Common myeloid progenitor, CD34-positive (primary cell): Measurements from ENCODE around the gene ZNF554.

Experiments
- CTCF ChIA-PET: fragments of 350-600 bp; sonication (Branson Sonifier 250); formaldehyde crosslinking; loops from one replicate; lab custom pipeline; 2021; ENCODE audit warnings: antibody characterized with exemption; lab: Charles Lee
- POLR2A ChIA-PET: fragments of 350-600 bp; sonication (Branson Sonifier 250); formaldehyde crosslinking; loops from one replicate; lab custom pipeline; 2021; ENCODE audit warnings: antibody characterized with exemption; lab: Charles Lee
- DNase-seq, 3 donors: peaks; one replicate each; pipeline versions ENCODE4 v3.0.0 to v3.0.0-alpha.2; 2013
- H3K27ac ChIP-seq, 2 experiments: 1 replicate in 1 of 2; 2 replicates in 1 of 2; pipeline ENCODE4 v1.7.0; 2013; ENCODE audit warnings: inconsistent platforms in 2 of 2, low read length in 2 of 2, mild to moderate bottlenecking in 2 of 2, low read depth in 1 of 2, moderate library complexity in 1 of 2; ENCODE audit not compliant: severe bottlenecking in 2 of 2, insufficient read depth in 1 of 2, poor library complexity in 1 of 2
- H3K27me3 ChIP-seq, 5 experiments: replicated peaks in 2 of 5; 1 replicate in 3 of 5; 2 replicates in 2 of 5; pipeline versions ENCODE4 v1.6.1 to v1.7.0; 2013; ENCODE audit warnings: low read length in 4 of 5, mild to moderate bottlenecking in 2 of 5, moderate library complexity in 2 of 5, inconsistent platforms in 1 of 5; ENCODE audit not compliant: insufficient read depth in 5 of 5, control insufficient read depth in 4 of 5
- H3K36me3 ChIP-seq, 4 experiments: 1 replicate in 2 of 4; 2 replicates in 2 of 4; pipeline versions ENCODE4 v1.6.1 to v1.7.0; 2013; ENCODE audit warnings: low read length in 3 of 4, control low read depth in 1 of 4, mild to moderate bottlenecking in 1 of 4; ENCODE audit not compliant: control insufficient read depth in 4 of 4, insufficient read depth in 4 of 4
- H3K4me1 ChIP-seq, 4 experiments: 1 replicate in 3 of 4; 2 replicates in 1 of 4; pipeline versions ENCODE4 v1.6.1 to v1.7.1; 2013; ENCODE audit warnings: low read length in 3 of 4, mild to moderate bottlenecking in 3 of 4, control low read depth in 1 of 4, inconsistent platforms in 1 of 4, moderate library complexity in 1 of 4; ENCODE audit not compliant: control insufficient read depth in 4 of 4, insufficient read depth in 4 of 4; ENCODE audit errors: control extremely low read depth in 1 of 4
- H3K4me3 ChIP-seq, 7 experiments: 1 replicate in 4 of 7; 2 replicates in 3 of 7; pipeline versions ENCODE4 v1.5.1 to v1.7.0; 2013; ENCODE audit warnings: mild to moderate bottlenecking in 7 of 7, low read length in 6 of 7, moderate library complexity in 6 of 7, inconsistent platforms in 2 of 7, low read depth in 2 of 7, control low read depth in 1 of 7; ENCODE audit not compliant: insufficient read depth in 4 of 7, control insufficient read depth in 1 of 7; ENCODE audit errors: extremely low read depth in 1 of 7
- H3K9me3 ChIP-seq, 5 experiments: 1 replicate in 4 of 5; 2 replicates in 1 of 5; pipeline versions ENCODE4 v1.6.1 to v1.7.1; 2013; ENCODE audit warnings: low read length in 4 of 5, mild to moderate bottlenecking in 2 of 5, inconsistent platforms in 1 of 5, low read depth in 1 of 5, moderate library complexity in 1 of 5; ENCODE audit not compliant: control insufficient read depth in 4 of 5, insufficient read depth in 2 of 5; ENCODE audit errors: control extremely low read depth in 1 of 5
- WGBS: methylation state at CpG from one replicate; pipeline ENCODE4 v1.1.5; 2013; ENCODE audit not compliant: insufficient coverage; 5-methylcytosine and 5-hydroxymethylcytosine counted together

Gene ZNF554

DNA sequence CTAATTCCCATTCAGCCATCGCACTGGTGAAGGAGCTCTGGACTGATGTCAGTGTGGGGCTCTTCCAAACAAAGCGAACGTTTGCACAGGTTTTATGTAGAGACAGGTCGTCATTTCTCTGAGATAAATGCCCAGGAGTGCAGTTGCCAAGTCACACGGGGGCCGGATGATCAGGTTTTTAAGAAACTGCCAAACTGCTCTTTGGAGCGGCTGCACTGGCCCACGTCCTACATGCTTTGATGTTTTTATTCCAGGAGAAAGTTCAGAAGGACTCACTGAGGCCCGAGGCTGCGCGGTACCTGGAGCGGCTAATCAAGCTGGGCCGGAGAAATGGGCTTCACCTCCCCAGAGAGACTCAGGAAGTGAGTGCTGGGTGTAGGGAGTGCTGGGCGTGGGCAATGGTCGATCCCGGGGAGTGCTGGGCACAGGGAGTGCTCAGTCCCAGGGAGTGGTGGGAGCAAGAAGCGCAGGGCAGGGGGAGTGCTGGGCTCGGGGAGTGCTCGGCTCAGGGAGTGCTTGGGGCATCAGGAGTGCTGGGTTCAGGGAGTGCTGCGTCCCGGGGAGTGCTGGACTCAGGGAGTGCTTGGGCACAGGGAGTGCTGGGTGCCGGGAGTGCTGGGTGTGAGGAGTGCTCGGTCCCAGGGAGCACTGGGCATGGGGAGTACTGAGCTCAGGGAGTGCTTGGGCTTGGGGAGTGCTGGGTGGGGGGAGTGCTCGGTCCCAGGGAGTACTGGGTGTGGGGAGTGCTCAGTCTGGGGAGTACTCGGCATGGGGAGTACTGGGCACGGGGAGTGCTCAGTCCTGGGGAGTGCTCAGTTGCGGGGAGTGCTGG is 23.6 kb upstream of the ZNF554 start:
- Histone ChIP-seq H3K9me3 (no peaks in the 10 kb centered on the region), H3K36me3 (peaks cover 0 to 79% (median 59%) of the 10 kb centered on the region in 4 experiments), H3K27me3 (no peaks in the 10 kb centered on the region), H3K4me3 (no peak overlapping the region), H3K27ac (no peak overlapping the region), H3K4me1 (no peaks in the 10 kb centered on the region)
- CTCF ChIA-PET = no interaction called here
- 95% methylated on average over 20 of the region's 27 CpGs for WGBS
- no peak for DNase-seq
- POLR2A ChIA-PET = no interaction called here

DNA sequence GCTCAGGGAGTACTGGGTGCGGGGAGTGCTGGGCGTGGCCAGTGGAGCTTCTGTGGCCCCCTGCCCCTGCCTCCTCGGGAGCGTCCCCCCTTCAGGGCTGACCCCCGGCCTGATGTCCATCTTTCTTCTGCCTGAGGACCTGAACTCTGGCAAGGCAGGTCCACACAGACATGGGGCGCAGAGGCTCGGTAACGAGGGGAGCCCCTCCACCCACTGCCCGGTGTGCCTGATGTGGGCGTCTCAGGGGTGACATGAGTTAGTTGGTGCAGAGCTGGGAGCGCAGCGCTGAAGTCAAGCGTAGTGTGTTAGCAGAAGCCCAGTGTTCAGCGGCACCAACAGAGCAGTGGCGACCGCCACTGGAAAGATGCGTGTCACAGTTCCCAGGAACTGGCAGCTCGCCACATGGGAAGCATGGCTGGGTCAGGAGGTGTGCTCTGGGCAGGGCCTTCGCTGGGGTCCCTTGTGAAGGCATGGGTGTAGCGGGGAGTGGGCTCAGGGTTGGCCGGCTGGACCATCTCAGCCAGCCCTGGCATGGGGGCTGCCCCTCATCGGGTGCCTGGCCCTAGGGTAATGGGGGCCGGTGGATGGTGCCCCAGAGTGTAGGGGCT is 22.9 kb upstream of the ZNF554 start:
- CTCF ChIA-PET = no interaction called here
- DNase-seq = no peak
- WGBS = 97% methylated on average over 22 of the region's 23 CpGs
- Histone ChIP-seq H3K4me3 (no peak overlapping the region), H3K4me1 (no peaks in the 10 kb centered on the region), H3K27me3 (no peaks in the 10 kb centered on the region), H3K36me3 (peaks cover 0 to 79% (median 60%) of the 10 kb centered on the region in 4 experiments), H3K27ac (no peak overlapping the region), H3K9me3 (no peaks in the 10 kb centered on the region)
- POLR2A ChIA-PET = no interaction called here

- POLR2A ChIA-PET = no interaction called here
- no peak overlapping the region for H3K4me3 ChIP-seq
- CTCF ChIA-PET = no interaction called here
- H3K9me3 ChIP-seq = no peaks in the 10 kb centered on the region
- no peak for DNase-seq
- no peak overlapping the region for H3K27ac ChIP-seq
- H3K4me1 ChIP-seq = no peaks in the 10 kb centered on the region
- peaks cover 0 to 78% (median 61%) of the 10 kb centered on the region in 4 experiments for H3K36me3 ChIP-seq
- 99% methylated on average over 15 of the region's 15 CpGs for WGBS
- no peaks in the 10 kb centered on the region for H3K27me3 ChIP-seq
These were observed 22.4 kb upstream of the ZNF554 start for GRCh38 chr19:2797280-2797679.

DNA sequence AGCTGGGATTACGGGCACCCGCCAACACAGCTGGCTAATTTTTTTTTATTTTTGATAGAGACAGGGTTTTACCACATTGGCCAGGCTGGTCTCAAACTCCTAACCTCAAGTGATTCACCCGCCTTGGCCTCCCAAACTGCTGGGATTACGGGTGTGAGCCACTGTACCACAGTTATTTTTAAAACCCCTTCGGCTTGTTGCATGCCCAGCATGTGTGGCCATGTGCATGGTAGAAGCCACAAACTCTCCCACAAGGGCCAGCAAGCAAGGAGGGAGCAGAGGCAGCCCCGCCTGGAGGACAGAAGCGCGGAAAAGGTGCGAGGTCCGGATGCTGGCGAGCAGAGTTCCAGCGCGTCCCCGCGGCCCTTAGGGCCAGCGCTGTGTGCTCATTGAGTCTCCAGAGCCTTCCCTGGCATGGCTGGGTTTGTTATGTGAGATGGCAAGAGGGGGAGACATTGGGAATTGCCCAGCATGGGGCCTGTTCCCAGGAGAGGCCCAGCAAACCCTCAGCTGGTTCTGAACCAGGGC is 21.4 kb upstream of the ZNF554 start:
- H3K4me1 ChIP-seq = no peaks in the 10 kb centered on the region
- H3K27me3 ChIP-seq = no peaks in the 10 kb centered on the region
- peaks cover 0 to 84% (median 69%) of the 10 kb centered on the region in 4 experiments for H3K36me3 ChIP-seq
- ChIA-PET CTCF (no interaction called here), POLR2A (no interaction called here)
- no peaks in the 10 kb centered on the region for H3K9me3 ChIP-seq
- DNase-seq = no peak
- H3K27ac ChIP-seq = no peak overlapping the region
- no peak overlapping the region for H3K4me3 ChIP-seq
- 99% methylated on average over 13 of the region's 16 CpGs for WGBS

DNA sequence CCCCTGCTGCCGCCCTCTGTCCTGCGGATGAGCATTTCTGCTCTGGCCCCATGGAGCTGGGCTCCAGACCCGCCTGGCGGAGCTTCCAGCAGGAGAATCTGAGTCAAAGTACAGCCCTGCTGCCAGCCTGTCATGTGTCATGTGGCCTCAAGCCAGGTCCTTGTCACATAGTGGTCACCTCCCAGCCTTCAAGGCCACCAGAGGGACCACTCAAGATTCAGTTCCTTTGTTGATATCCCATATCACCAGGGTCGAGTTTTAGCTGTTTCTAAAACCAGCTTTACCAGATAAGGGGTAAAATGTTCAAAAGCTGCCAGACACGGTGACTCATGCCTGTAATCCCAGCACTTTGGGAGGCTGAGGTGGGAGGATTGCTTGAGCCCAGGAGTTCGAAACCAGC is 20.9 kb upstream of the ZNF554 start:
- Histone ChIP-seq H3K36me3 (peaks cover 0 to 86% (median 71%) of the 10 kb centered on the region in 4 experiments), H3K9me3 (no peaks in the 10 kb centered on the region), H3K27ac (no peak overlapping the region), H3K4me3 (no peak overlapping the region), H3K27me3 (no peaks in the 10 kb centered on the region), H3K4me1 (no peaks in the 10 kb centered on the region)
- POLR2A ChIA-PET = no interaction called here
- CTCF ChIA-PET = no interaction called here
- DNase-seq = no peak
- WGBS = 94% methylated on average over 7 of the region's 7 CpGs

DNA sequence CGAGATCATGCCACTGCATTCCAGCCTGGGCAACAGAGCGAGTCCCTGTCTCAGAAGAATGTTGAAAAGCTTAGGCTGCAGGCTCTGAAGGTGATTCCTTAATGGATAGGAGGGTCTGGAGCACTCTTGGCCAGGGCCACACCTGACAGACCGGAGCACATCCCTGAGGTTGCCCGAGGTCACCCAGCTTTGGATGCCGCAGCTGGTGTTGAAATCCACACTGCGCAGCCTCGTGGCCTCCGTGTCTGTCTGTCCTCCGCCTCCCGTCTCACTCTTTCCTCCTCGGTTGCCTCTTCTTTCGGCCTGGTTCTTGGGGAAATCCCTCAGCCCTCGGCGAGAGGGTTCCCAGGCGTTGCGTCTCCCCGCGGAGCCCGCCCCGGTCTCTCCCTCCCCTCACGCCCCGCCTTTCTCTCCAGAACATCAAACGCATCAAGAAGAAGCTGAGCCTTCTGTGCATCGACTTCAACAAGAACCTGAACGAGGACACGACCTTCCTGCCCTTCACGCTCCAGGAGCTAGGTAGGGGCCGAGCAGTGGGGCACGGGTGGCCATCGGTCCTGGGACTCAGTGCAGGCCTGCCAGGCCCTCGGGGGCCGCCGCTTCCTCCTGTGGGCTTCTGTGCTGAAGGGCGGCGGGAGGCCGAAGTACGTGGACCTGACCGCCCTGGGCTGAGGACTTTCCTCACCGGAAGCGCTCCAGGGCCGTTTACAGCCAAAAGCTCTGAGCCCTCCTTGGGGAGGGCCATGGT is 20.2 kb upstream of the ZNF554 start:
- Histone ChIP-seq H3K27me3 (no peaks in the 10 kb centered on the region), H3K27ac (no peak overlapping the region), H3K9me3 (no peaks in the 10 kb centered on the region), H3K36me3 (peaks cover 0 to 88% (median 71%) of the 10 kb centered on the region in 4 experiments), H3K4me3 (no peak overlapping the region), H3K4me1 (no peaks in the 10 kb centered on the region)
- ChIA-PET POLR2A (no interaction called here), CTCF (no interaction called here)
- 98% methylated on average over 41 of the region's 41 CpGs for WGBS
- no peak for DNase-seq
